IPS-18a (cell line): Measurements from ENCODE around the gene DYSF.

Source experiments
- H3K27ac ChIP-seq: one replicate; pipeline ENCODE4 v1.5.1; 2013; ENCODE audit warnings: low read length
- H3K27me3 ChIP-seq: one replicate; pipeline ENCODE4 v1.6.1; 2013; ENCODE audit warnings: mild to moderate bottlenecking, low read length; ENCODE audit not compliant: control insufficient read depth, insufficient read depth
- H3K36me3 ChIP-seq: one replicate; pipeline ENCODE4 v1.6.1; 2013; ENCODE audit warnings: low read depth, low read length; ENCODE audit not compliant: control insufficient read depth
- H3K4me1 ChIP-seq: one replicate; pipeline ENCODE4 v1.6.1; 2013; ENCODE audit warnings: low read depth, low read length; ENCODE audit not compliant: control insufficient read depth
- H3K4me3 ChIP-seq: one replicate; pipeline ENCODE4 v1.5.1; 2013; ENCODE audit warnings: low read length
- H3K9ac ChIP-seq: one replicate; pipeline ENCODE4 v1.6.1; 2013; ENCODE audit warnings: mild to moderate bottlenecking, low read length, moderate library complexity
- H3K9me3 ChIP-seq: one replicate; pipeline ENCODE4 v1.6.1; 2013; ENCODE audit warnings: low read depth, low read length; ENCODE audit not compliant: control insufficient read depth

The DYSF gene

GRCh38 chr2:71559080-71559827 is 105.9 kb downstream of the DYSF start:
- H3K4me1 ChIP-seq: no peaks in the 10 kb centered on the region
- no peaks in the 10 kb centered on the region for H3K27me3 ChIP-seq
- H3K27ac ChIP-seq: no peak overlapping the region
- no peaks in the 10 kb centered on the region for H3K36me3 ChIP-seq
- H3K9ac ChIP-seq: no peak overlapping the region
- H3K9me3 ChIP-seq: no peaks in the 10 kb centered on the region
- H3K4me3 ChIP-seq: no peak overlapping the region

- Histone ChIP-seq H3K36me3 (no peaks in the 10 kb centered on the region), H3K4me1 (no peaks in the 10 kb centered on the region), H3K9me3 (no peaks in the 10 kb centered on the region), H3K4me3 (no peak overlapping the region), H3K27me3 (no peaks in the 10 kb centered on the region), H3K9ac (no peak overlapping the region), H3K27ac (no peak overlapping the region)
These were observed 106.7 kb downstream of the DYSF start for GRCh38 chr2:71559828-71560637.

GRCh38 chr2:71560638-71561011 is 107.3 kb downstream of the DYSF start:
- H3K9ac ChIP-seq: no peak overlapping the region
- no peaks in the 10 kb centered on the region for H3K9me3 ChIP-seq
- no peaks in the 10 kb centered on the region for H3K27me3 ChIP-seq
- no peaks in the 10 kb centered on the region for H3K4me1 ChIP-seq
- no peaks in the 10 kb centered on the region for H3K36me3 ChIP-seq
- no peak overlapping the region for H3K4me3 ChIP-seq
- H3K27ac ChIP-seq: no peak overlapping the region

GRCh38 chr2:71561441-71562267 is 108.3 kb downstream of the DYSF start:
- Histone ChIP-seq H3K4me1 (no peaks in the 10 kb centered on the region), H3K9ac (no peak overlapping the region), H3K27me3 (no peaks in the 10 kb centered on the region), H3K36me3 (no peaks in the 10 kb centered on the region), H3K4me3 (no peak overlapping the region), H3K9me3 (no peaks in the 10 kb centered on the region), H3K27ac (no peak overlapping the region)

DNA sequence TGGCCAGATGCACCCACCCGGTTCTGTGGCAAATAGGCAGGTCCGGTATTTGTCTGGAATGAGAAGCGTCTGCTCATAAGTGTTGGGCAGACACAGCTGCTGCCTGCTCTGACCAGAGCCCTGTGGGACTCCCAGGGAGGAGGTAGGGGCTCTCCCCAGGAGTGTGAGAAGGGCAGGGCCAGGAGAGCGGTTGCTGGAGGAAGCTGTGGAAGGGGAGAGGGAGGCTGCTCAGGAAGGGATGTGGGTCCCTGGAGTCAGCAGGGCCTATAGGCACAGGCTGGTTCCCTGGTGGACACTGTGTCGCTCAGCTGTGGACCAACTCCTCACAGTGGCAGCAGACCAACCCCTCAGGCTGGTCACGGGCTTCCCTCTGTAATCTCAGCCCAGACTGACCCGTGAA is 109.2 kb downstream of the DYSF start:
- H3K9ac ChIP-seq: no peak overlapping the region
- H3K27ac ChIP-seq: no peak overlapping the region
- H3K4me3 ChIP-seq: no peak overlapping the region
- no peaks in the 10 kb centered on the region for H3K36me3 ChIP-seq
- no peaks in the 10 kb centered on the region for H3K9me3 ChIP-seq
- no peaks in the 10 kb centered on the region for H3K27me3 ChIP-seq
- no peaks in the 10 kb centered on the region for H3K4me1 ChIP-seq

DNA sequence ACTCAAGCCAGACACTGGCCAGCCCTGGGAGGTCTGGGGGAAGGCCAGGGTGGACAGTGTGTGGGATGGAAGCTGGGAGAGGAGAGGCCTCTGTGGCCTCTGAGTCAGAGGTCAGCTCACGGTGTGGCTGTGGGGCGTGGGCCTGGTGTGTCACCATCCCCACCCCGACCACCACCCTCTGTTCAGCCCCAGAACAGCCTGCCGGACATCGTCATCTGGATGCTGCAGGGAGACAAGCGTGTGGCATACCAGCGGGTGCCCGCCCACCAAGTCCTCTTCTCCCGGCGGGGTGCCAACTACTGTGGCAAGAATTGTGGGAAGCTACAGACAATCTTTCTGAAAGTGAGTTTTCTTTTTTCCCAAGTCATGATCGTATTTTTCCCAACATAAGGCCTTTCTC is 110.5 kb downstream of the DYSF start:
- H3K4me1 ChIP-seq: no peaks in the 10 kb centered on the region

GRCh38 chr2:71564361-71564760 is 111.0 kb downstream of the DYSF start:
- Histone ChIP-seq H3K9ac (no peak overlapping the region), H3K27me3 (no peaks in the 10 kb centered on the region), H3K36me3 (no peaks in the 10 kb centered on the region), H3K4me3 (no peak overlapping the region), H3K4me1 (no peaks in the 10 kb centered on the region), H3K9me3 (no peaks in the 10 kb centered on the region), H3K27ac (no peak overlapping the region)

More for the DNA sequence above, 110.5 kb downstream of the DYSF start:
- Histone ChIP-seq H3K4me3 (no peak overlapping the region), H3K9me3 (no peaks in the 10 kb centered on the region), H3K27ac (no peak overlapping the region), H3K36me3 (no peaks in the 10 kb centered on the region), H3K27me3 (no peaks in the 10 kb centered on the region), H3K9ac (no peak overlapping the region)

DNA sequence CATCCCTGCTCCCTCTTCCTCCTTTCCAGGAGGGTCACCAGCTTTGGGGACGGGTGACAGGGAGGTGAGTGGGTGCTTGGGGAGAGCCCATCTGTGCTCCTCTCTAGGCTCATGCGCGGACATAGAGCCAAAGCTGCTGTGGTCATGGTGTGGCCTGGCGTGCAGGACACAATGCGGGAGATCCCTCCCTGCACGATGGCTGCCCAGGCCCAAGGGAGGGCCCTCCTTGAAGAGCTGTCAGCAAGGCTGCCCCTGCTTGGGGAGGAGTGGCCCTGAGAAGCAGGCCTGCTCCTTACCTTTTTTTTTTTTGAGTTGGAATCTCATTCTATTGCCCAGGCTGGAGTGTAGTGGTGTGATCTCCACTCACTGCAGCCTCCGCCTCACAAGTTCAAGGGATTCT is 111.4 kb downstream of the DYSF start:
- Histone ChIP-seq H3K4me3 (no peak overlapping the region), H3K9me3 (no peaks in the 10 kb centered on the region), H3K36me3 (no peaks in the 10 kb centered on the region), H3K9ac (no peak overlapping the region), H3K27ac (no peak overlapping the region), H3K27me3 (no peaks in the 10 kb centered on the region), H3K4me1 (no peaks in the 10 kb centered on the region)

DNA sequence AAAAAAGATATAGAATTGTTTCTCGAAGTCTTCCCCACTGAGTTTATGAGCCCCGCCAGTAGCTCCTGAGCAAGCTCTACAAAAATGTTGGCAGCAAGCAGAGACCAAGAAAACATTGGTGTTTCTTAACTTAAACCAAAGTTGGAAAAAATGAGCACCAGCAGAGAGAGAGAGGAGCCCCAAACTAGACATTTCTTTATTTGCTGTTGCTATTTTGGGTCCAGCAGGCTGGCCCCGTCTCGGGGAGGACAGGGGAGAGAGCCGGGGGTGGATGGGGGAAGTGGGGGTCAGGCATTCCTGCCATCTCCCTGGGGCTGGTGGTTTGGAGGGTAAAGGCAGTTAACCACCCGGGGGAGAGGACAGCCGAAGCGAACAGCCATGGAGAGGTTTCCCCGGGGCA is 113.0 kb downstream of the DYSF start:
- no peak overlapping the region for H3K27ac ChIP-seq
- H3K4me3 ChIP-seq: no peak overlapping the region
- no peaks in the 10 kb centered on the region for H3K9me3 ChIP-seq
- no peaks in the 10 kb centered on the region for H3K27me3 ChIP-seq
- no peak overlapping the region for H3K9ac ChIP-seq
- no peaks in the 10 kb centered on the region for H3K36me3 ChIP-seq
- no peaks in the 10 kb centered on the region for H3K4me1 ChIP-seq

GRCh38 chr2:71567625-71568024 is 114.3 kb downstream of the DYSF start:
- Histone ChIP-seq H3K4me1 (no peaks in the 10 kb centered on the region), H3K27ac (no peak overlapping the region), H3K9me3 (no peaks in the 10 kb centered on the region), H3K36me3 (no peaks in the 10 kb centered on the region), H3K4me3 (no peak overlapping the region), H3K9ac (no peak overlapping the region), H3K27me3 (no peaks in the 10 kb centered on the region)

DNA sequence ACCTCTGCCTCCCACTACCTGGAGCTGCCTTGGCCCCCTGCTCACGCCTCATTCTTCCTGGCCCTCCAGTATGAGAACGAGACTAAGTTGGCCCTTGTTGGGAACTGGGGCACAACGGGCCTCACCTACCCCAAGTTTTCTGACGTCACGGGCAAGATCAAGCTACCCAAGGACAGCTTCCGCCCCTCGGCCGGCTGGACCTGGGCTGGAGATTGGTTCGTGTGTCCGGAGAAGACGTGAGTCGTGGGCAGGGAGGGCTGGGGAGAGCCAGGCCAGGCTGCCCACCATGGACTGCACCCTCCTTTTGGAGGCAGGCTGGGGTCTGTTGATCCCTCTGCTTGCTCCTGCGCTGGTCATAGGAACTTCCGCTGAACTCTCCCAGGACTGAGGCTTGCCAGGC is 114.7 kb downstream of the DYSF start:
- H3K4me3 ChIP-seq: no peak overlapping the region
- no peaks in the 10 kb centered on the region for H3K9me3 ChIP-seq
- no peak overlapping the region for H3K9ac ChIP-seq
- H3K36me3 ChIP-seq: no peaks in the 10 kb centered on the region
- no peaks in the 10 kb centered on the region for H3K27me3 ChIP-seq
- H3K27ac ChIP-seq: no peak overlapping the region
- H3K4me1 ChIP-seq: no peaks in the 10 kb centered on the region
